Measurements from ENCODE around the gene HGD. TPM values are rescaled to one million over a fixed set of nuclear protein-coding genes. Genes with fewer than 3 reads are reported as not detected.

Gene HGD
- total RNA-seq, 4 donors from 2014 or later = not detected

GRCh38 chr3:120689395-120689794 lies 7.4 kb upstream of the HGD start:
- no peak overlapping the region for H3K27ac ChIP-seq
- H3K36me3 ChIP-seq = peaks cover 0 to 27% (median 0%) of the 10 kb centered on the region in 3 donors
- H3K4me1 ChIP-seq = no peaks in the 10 kb centered on the region
- H3K27me3 ChIP-seq = no peaks in the 10 kb centered on the region
- no peak overlapping the region for H3K4me3 ChIP-seq
- TF ChIP-seq CTCF (IDR thresholded peaks at IDR 0.05) (no peak), EP300 (IDR thresholded peaks at IDR 0.05) (no peak), POLR2A (IDR thresholded peaks at IDR 0.05) (no peak)
- DNase-seq (ENCODE audit: low spot score in 2 of 2) = no peak
- 81 to 82% methylated on average over 3 of the region's 3 CpGs for WGBS, 2 donors
- no peaks in the 10 kb centered on the region for H3K9me3 ChIP-seq

- peaks cover 0 to 27% (median 0%) of the 10 kb centered on the region in 3 donors for H3K36me3 ChIP-seq
- no peak overlapping the region for H3K4me3 ChIP-seq
- H3K9me3 ChIP-seq = no peaks in the 10 kb centered on the region
- H3K27me3 ChIP-seq = no peaks in the 10 kb centered on the region
- H3K27ac ChIP-seq = no peak overlapping the region
- no peak for DNase-seq (ENCODE audit: low spot score in 2 of 2)
- no peak for TF ChIP-seq CTCF (IDR thresholded peaks at IDR 0.05)
- TF ChIP-seq EP300 (IDR thresholded peaks at IDR 0.05) = no peak
- TF ChIP-seq POLR2A (IDR thresholded peaks at IDR 0.05) = no peak
- no peaks in the 10 kb centered on the region for H3K4me1 ChIP-seq
Measured at GRCh38 chr3:120688121-120688520, 6.1 kb upstream of the HGD start.

- H3K27me3 ChIP-seq = no peaks in the 10 kb centered on the region
- H3K4me1 ChIP-seq = no peaks in the 10 kb centered on the region
- H3K4me3 ChIP-seq = no peak overlapping the region
- DNase-seq (ENCODE audit: low spot score in 2 of 2) = no peak
- H3K36me3 ChIP-seq = peaks cover 0 to 22% (median 0%) of the 10 kb centered on the region in 3 donors
- TF ChIP-seq POLR2A (IDR thresholded peaks at IDR 0.05) (no peak), EP300 (IDR thresholded peaks at IDR 0.05) (no peak), CTCF (IDR thresholded peaks at IDR 0.05) (no peak)
- H3K9me3 ChIP-seq = no peaks in the 10 kb centered on the region
- 91 to 100% methylated on average over 1 of the region's 1 CpG for WGBS, 2 donors
- H3K27ac ChIP-seq = no peak overlapping the region
Measured at GRCh38 chr3:120685411-120685810, 3.4 kb upstream of the HGD start.

- no peak for DNase-seq (ENCODE audit: low spot score in 2 of 2)
- TF ChIP-seq POLR2A (IDR thresholded peaks at IDR 0.05) (no peak), EP300 (IDR thresholded peaks at IDR 0.05) (no peak)
- H3K27me3 ChIP-seq = no peaks in the 10 kb centered on the region
- no peak overlapping the region for H3K4me3 ChIP-seq
- H3K4me1 ChIP-seq = no peaks in the 10 kb centered on the region
- 73 to 83% methylated on average over 4 of the region's 4 CpGs for WGBS, 2 donors
- no peak overlapping the region for H3K27ac ChIP-seq
- H3K9me3 ChIP-seq = no peaks in the 10 kb centered on the region
- peaks cover 0 to 22% (median 0%) of the 10 kb centered on the region in 3 donors for H3K36me3 ChIP-seq
Measured at GRCh38 chr3:120684896-120685295, 2.9 kb upstream of the HGD start.

GRCh38 chr3:120683671-120684301 lies 1.7 kb upstream of the HGD start:
- Histone ChIP-seq H3K4me3 (no peak overlapping the region), H3K36me3 (peaks cover 0 to 12% (median 0%) of the 10 kb centered on the region in 3 donors), H3K4me1 (peaks cover 0 to 5% (median 1%) of the 10 kb centered on the region in 4 donors), H3K27ac (no peak overlapping the region), H3K27me3 (no peaks in the 10 kb centered on the region), H3K9me3 (no peaks in the 10 kb centered on the region)
- DNase-seq (ENCODE audit: low spot score in 2 of 2) = no peak
- TF ChIP-seq EP300 (IDR thresholded peaks at IDR 0.05) (no peak), POLR2A (IDR thresholded peaks at IDR 0.05) (no peak), CTCF (IDR thresholded peaks at IDR 0.05) (no peak)
- 74 to 92% methylated on average over 3 of the region's 3 CpGs for WGBS, 2 donors
